Measurements from ENCODE around the gene WNT3. TPM values are rescaled to one million over a fixed set of nuclear protein-coding genes. Genes with fewer than 3 reads are reported as not detected.

WNT3 gene
- total RNA-seq, 1 donor from 2014 or later: 2.0 TPM

GRCh38 chr17:46826116-46826515, 7.6 kb upstream of the WNT3 start:
- H3K4me3 ChIP-seq (ENCODE audit: low read depth, low read length): no peak overlapping the region
- TF ChIP-seq CTCF (IDR thresholded peaks at IDR 0.05; ENCODE audit: insufficient read depth, low read length, poor library complexity, severe bottlenecking): no peak
- H3K36me3 ChIP-seq (ENCODE audit: control insufficient read depth, insufficient read depth, low read length): no peaks in the 10 kb centered on the region
- DNase-seq (ENCODE audit: low read depth): no peak
- peaks cover 26% of the 10 kb centered on the region for H3K27me3 ChIP-seq (ENCODE audit: control insufficient read depth, insufficient read depth, low read length)

GRCh38 chr17:46823657-46824056, 5.2 kb upstream of the WNT3 start:
- no peaks in the 10 kb centered on the region for H3K36me3 ChIP-seq (ENCODE audit: control insufficient read depth, insufficient read depth, low read length)
- H3K27me3 ChIP-seq (ENCODE audit: control insufficient read depth, insufficient read depth, low read length): peaks cover 51% of the 10 kb centered on the region
- DNase-seq (ENCODE audit: low read depth): no peak
- no peak for TF ChIP-seq CTCF (IDR thresholded peaks at IDR 0.05; ENCODE audit: insufficient read depth, low read length, poor library complexity, severe bottlenecking)
- H3K4me3 ChIP-seq (ENCODE audit: low read depth, low read length): no peak overlapping the region

GRCh38 chr17:46822388-46822921, 4.0 kb upstream of the WNT3 start:
- DNase-seq (ENCODE audit: low read depth): no peak
- peak; percentile 78 for TF ChIP-seq CTCF (IDR thresholded peaks at IDR 0.05; ENCODE audit: insufficient read depth, low read length, poor library complexity, severe bottlenecking)
- H3K27me3 ChIP-seq (ENCODE audit: control insufficient read depth, insufficient read depth, low read length): peaks cover 61% of the 10 kb centered on the region
- H3K36me3 ChIP-seq (ENCODE audit: control insufficient read depth, insufficient read depth, low read length): no peaks in the 10 kb centered on the region
- no peak overlapping the region for H3K4me3 ChIP-seq (ENCODE audit: low read depth, low read length)

- H3K36me3 ChIP-seq (ENCODE audit: control insufficient read depth, insufficient read depth, low read length): no peaks in the 10 kb centered on the region
- TF ChIP-seq CTCF (IDR thresholded peaks at IDR 0.05; ENCODE audit: insufficient read depth, low read length, poor library complexity, severe bottlenecking): no peak
- H3K27me3 ChIP-seq (ENCODE audit: control insufficient read depth, insufficient read depth, low read length): peaks cover 68% of the 10 kb centered on the region
- H3K4me3 ChIP-seq (ENCODE audit: low read depth, low read length): no peak overlapping the region
- DNase-seq (ENCODE audit: low read depth): no peak
Observed at GRCh38 chr17:46821482-46822387, 3.2 kb upstream of the WNT3 start.

GRCh38 chr17:46820592-46821450, 2.3 kb upstream of the WNT3 start:
- no peak for TF ChIP-seq CTCF (IDR thresholded peaks at IDR 0.05; ENCODE audit: insufficient read depth, low read length, poor library complexity, severe bottlenecking)

More at GRCh38 chr17:46820592-46821450, 2.3 kb upstream of the WNT3 start:
- Histone ChIP-seq H3K36me3 (ENCODE audit: control insufficient read depth, insufficient read depth, low read length) (no peaks in the 10 kb centered on the region), H3K4me3 (ENCODE audit: low read depth, low read length) (no peak overlapping the region), H3K27me3 (ENCODE audit: control insufficient read depth, insufficient read depth, low read length) (peaks cover 75% of the 10 kb centered on the region)
- DNase-seq (ENCODE audit: low read depth): no peak

Data from kidney epithelial cell (primary cell).